GM23248 (cell line): ENCODE results near the gene FUT7.

ENCODE experiments used
- EZH2 ChIP-seq: fragments of 200-600 bp; sonication (generic); IDR thresholded peaks from 2 replicates; pipeline ENCODE4 v1.6.1; 2018; ENCODE audit warnings: antibody characterized with exemption, mild to moderate bottlenecking; ENCODE audit not compliant: insufficient read depth, poor library complexity, severe bottlenecking
- EZH2phosphoT487 ChIP-seq: fragments of 200-600 bp; sonication (generic); IDR thresholded peaks from 2 replicates; pipeline ENCODE4 v1.6.1; 2018; ENCODE audit warnings: antibody characterized with exemption, moderate library complexity, mild to moderate bottlenecking, low read depth; ENCODE audit not compliant: insufficient read depth

GRCh38 chr9:137074657-137075274 is 42.9 kb upstream of the FUT7 start:
- no peak for TF ChIP-seq EZH2
- TF ChIP-seq EZH2phosphoT487: no peak
